DMS114 treated with DMSO at 0.1 percent for 48 hours (cell line): ENCODE results near the gene USP35.

ENCODE experiments used
- DNase-seq: peaks from one replicate; lab custom pipeline; 2025; ENCODE audit not compliant: unreplicated experiment; lab: John Stamatoyannopoulos, UW

Gene USP35, protein sequence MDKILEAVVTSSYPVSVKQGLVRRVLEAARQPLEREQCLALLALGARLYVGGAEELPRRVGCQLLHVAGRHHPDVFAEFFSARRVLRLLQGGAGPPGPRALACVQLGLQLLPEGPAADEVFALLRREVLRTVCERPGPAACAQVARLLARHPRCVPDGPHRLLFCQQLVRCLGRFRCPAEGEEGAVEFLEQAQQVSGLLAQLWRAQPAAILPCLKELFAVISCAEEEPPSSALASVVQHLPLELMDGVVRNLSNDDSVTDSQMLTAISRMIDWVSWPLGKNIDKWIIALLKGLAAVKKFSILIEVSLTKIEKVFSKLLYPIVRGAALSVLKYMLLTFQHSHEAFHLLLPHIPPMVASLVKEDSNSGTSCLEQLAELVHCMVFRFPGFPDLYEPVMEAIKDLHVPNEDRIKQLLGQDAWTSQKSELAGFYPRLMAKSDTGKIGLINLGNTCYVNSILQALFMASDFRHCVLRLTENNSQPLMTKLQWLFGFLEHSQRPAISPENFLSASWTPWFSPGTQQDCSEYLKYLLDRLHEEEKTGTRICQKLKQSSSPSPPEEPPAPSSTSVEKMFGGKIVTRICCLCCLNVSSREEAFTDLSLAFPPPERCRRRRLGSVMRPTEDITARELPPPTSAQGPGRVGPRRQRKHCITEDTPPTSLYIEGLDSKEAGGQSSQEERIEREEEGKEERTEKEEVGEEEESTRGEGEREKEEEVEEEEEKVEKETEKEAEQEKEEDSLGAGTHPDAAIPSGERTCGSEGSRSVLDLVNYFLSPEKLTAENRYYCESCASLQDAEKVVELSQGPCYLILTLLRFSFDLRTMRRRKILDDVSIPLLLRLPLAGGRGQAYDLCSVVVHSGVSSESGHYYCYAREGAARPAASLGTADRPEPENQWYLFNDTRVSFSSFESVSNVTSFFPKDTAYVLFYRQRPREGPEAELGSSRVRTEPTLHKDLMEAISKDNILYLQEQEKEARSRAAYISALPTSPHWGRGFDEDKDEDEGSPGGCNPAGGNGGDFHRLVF

DNA sequence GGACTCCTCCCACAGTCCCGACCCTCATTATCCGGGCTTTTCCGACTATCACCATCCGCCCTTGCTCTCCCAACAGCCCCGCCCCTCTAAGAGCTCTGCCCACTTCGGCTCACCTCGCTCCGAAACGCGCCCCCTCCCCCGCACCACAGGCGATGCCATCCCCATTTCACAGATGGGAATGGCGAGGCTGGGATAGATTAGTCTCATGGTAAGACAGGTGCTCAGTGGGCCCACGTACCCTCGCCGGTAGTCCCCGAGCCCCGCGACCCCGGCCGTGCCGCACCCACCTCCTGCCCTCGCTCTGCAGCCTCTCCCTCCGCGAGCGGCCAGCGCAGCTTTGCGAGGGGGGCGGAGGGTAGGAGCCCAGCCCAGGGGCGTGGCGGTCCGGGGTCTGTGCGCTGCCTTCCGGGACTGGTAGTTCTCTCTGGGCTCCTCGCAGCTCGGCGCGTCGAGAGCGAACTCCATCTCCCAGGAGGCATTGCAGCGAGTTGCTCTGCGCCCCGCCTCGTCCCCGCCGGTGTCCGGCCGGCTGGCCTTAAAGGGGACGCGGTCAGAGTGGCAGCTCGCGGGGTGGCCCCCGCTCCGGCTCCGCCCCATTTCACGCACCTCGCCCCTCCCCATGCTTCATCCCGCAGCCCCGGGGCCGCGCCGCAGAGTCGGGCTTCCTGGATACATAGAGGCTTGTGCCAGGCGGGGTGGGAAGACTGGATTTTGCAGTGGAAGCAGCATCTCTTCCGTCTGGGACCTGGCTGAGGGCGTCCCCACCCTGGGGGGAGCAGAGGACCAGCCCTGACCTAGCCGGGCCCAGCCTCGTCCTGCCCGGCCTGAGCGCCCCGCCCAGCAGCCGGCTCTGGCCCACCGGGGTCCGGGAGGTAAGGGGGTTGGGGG is at the start of gene USP35, which contains the start of gene KCTD21:
Gene USP35, plus strand, starts transcription at position 634 of the 888 bp plus-strand sequence. CDS start 7,327 bp downstream, outside the sequence.
Gene KCTD21, minus strand, starts transcription at position 341 of the 888 bp plus-strand sequence. CDS start 14,072 bp downstream, outside the sequence.
- DNase-seq: peak; percentile 85

DNA sequence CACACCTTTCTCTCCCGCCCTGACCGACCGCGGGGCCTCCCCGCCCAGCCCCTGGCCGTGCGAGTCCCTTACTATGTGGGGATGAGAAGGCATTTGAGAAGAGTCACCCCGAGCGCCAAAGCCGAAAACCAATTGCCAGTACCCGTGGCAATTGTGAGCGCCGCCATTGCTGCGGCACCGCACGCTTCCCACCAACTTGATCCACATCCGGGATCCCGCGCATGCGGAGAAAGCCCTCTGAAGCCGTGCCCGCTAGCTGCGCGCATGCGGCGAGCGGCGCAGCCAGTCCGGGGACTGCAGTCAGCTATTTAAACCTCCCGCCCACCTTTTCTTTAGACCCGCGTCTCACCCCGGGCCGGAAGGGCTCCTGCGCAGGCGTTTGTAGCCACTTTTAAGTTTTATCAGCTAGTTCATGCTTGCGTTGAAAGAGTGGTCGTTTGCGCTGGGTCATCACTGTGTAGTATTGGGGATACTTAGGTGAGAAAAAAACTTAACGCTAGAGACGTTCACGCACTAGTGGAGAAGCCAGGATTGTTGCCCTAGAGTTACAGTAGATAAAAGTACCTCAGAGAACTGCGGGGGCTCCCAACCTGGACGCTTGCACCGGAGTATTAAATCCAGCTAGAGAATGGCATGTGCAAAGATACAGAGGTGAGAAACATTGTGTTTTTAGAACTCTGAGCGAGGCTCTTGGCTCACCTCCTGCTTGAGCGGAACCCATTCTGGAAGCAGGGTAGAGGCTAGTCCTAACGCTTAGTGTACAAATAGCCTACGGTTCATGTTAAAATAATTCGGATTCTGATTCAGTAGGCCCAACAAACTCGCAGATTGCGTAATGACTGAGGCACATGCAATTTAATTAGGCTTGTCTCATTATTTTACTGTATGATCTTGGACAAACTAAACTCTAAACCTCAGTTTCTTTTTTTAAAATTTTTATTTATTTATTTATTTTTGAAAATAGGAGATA is 49.0 kb upstream of the USP35 start, which contains the start of gene ALG8:
Gene ALG8, minus strand, starts transcription at position 205 of the 970 bp plus-strand sequence. Its CDS starts 38 bp downstream, at position 167.
- peak; percentile 77 for DNase-seq

DNA sequence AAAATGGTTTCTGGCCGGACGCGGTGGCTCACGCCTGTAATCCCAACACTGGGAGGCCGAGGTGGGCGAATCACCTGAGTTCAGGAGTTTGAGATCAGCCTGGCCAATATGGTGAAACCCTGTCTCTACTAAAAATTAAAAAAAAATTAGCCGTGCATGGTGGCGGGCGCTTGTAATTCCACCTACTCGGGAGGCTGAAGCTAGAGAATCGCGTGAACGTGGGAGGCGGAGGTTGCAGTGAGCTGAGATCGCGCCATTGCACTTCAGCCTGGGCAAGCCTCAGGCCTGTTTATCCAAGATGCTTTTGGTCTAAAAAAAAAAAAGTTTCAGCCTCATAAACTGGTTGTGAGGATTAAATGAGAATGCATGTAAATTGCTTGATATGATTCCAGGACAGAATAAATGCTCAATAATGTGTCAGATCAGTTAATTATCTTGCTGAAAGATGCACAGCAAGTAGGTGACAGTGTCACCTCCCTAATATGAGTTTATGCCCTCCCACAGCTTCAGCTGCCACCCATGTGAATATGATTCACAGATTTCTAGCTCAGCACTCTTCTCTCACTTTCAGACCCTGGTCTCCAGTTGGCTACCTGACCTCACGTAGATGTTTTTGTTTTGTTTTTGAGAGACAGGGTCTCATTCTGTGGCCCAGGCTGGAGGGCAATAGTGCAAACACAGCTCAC is 48.2 kb upstream of the USP35 start:
- no peak for DNase-seq

DNA sequence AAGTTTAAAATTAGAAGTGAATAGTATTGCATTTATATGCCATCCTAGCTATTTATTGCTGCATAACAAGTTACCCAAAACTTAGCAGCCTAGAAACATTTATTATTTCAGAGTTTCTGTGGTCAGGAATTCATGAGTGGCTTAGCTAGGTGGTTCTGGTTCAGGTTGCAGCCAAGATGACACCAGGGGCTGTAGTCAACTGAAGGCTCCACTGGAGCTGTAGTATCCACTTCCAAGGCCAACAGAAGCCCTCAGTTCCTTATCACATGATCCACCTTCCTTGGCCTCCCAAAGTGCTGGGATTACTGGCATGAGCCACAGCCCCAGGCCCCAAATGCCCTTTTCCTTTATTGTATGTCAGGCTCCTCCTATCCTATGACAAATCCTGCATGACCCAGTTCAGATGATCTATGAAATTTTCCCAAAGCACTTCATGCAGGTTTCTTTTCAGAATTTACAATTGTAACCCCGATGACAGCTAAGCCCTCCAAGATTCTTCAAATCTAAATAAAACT is 43.2 kb upstream of the USP35 start:
- no peak for DNase-seq

DNA sequence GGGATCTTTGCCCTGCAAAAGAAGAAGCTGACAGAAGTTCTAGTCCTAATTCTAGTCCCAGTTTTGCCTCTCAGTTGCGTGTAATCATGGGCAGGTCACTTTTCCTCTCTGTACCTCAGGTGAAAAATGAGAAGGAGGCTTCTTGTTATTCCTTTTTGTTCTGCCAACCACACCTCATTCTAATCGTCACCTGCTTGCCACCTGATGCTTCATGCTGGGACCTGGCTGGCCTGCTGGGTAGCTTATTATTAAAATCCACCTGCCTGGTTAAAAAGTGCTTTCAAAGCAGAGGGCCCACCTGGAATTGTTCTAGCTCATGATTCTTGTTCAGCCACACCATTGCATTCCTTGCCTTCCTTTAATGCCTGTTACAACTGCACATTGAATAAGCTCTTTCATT is 40.9 kb upstream of the USP35 start:
- no peak for DNase-seq

DNA sequence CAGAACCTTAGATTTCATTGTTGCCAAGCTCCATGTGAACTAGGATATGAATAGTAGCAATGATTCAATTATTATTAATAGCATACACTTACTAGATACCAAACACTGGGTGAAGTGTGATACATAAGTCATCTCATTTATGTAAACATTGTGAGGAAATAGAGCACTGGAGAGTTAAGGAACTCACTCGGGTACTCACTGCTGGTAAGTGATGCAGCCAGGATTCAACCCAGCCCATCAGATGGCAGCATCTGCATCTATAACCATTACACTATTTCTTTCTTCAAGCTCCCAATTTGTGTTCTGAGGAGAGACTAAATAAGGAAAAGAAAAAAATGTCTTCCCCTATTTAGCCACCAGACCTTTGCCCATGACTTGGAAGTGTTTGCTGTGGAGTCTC is 39.1 kb upstream of the USP35 start:
- no peak for DNase-seq

DNA sequence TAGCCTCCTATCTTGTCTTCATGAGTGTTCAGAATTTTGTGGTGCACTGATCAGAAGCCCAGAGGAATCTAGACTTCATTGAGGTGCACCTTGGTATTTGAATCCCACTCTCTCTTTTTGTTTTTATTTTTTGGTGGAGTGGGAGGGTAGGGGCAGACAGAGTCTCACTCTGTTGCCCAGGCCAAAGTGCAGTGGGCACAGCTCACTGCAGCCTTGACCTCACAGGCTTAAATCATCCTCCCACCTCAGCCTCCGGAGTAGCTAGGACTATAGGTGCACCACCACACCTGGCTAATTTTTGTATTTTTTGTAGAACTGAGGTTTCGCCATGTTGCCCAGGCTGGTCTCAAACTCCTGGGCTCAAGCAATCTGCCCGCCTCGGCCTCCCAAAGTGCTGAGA is 38.4 kb upstream of the USP35 start:
- DNase-seq: no peak

DNA sequence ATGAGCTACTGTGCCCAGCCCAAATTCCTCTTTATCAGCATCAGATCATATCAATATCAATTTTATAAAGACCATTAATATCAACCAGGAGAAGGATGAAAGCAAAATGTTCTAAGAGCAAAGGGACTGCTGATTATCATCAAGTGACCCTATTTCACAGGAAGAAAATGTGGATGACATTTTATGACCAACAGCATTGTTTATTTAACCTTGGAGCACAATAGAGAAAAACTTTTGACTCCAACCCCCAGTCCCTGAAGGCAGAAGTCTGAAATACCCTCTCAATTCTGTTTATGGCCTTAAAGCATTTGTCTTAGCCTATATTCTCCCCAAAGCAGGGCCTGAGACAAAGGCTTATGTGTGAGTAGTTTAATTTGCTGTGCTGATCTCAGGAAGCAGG is 38.0 kb upstream of the USP35 start:
- DNase-seq: no peak

DNA sequence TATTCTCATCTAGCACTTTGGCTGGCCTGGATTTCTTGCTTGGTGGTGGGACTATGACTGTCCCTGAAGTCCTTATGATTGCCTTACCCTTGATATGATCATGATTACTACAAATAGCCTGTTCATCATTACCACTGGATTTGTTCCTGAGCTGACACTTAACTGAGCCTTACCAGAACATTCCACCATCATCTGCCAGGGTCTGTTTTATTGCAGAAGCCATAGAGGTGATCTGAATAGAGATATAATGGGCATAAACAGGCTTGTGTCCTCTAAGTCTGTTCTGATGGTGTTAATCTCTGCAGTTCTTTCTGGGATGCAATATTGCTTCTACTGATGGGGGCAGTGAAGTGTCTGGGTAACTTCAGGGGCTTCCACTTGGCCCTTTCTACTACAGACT is 36.9 kb upstream of the USP35 start:
- no peak for DNase-seq

DNA sequence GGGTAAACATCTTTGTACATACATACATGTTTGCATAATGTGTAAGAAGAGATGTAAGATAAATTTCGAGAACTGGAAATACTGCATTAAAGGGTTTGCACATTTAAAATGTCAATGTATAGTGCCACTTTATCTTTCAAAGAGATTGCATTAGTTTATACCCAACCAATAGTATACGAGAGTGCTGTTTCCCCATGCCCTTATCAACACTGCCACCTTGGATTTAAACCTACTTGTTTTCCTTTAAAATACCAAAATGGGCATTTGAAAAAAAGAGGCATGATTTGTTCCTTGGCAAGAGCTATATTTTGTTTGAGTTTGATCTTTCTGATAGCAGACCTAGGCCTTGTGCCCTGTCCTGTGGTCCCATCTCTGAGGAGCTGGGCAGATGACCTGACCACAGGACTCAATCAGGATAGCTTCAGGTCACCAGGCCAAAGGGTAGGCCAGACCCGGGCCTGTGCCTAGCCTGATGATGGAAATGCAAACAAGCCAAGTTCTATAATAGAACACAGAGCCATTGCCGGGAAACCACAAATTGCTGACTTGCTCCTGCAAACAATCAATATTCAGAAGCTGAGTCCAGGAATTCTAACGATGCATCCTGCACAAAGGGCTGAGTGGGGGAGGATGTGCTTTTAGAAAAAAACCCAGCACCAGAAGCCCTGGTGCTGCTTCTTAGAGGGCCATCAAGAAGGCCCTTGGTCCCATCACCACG is 32.4 kb upstream of the USP35 start:
- DNase-seq: no peak

DNA sequence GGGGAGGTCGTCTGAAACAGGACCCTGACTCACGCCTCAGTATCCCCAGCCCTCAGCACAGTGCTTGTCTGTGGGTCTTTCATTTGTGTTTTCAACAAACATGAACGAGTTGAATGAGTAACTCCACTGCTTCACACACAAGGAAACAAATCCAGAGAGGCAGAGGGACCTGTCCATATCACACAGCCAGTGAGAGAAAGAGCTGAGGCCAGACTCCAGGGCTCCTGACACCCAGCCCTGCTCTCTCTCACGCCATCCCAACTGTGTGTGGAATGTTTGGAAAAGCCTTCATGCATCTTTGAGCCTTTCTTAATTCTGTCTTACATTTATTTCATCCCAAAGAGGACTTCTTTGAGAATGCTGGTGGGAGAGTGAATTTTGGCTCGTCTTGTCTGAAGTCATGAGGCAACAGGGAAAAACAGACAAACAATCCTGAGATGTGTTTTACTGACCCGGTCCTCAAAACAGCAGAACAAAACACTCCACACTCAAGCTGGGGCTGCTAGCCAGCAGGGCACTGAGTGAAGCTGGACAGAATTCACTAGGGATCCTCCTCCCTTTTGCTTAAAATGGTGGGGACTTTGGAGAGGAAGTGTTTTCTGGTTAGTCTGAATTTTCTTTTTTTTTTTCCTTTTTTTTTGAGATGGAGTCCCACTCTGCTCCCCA is 29.6 kb upstream of the USP35 start:
- DNase-seq: no peak

DNA sequence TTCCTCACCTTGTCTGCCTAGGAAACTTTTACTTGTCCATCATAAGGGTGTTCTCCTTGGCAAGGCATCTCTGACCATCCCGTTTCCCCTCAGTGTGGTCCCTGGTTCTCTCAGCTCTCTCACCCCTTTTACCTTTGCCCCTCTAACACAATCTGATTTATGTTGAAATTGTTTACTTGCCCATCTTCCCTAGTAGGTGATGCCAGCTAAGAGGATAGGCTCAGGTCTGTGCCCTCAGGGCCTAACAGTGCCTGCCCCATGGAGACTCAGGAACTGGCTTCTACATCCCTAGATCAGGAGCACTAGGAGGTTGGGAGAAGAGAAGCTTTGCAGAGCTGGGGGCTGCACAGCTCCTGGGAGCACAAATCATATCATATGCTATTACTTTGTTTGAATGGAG is 28.2 kb upstream of the USP35 start:
- no peak for DNase-seq

DNA sequence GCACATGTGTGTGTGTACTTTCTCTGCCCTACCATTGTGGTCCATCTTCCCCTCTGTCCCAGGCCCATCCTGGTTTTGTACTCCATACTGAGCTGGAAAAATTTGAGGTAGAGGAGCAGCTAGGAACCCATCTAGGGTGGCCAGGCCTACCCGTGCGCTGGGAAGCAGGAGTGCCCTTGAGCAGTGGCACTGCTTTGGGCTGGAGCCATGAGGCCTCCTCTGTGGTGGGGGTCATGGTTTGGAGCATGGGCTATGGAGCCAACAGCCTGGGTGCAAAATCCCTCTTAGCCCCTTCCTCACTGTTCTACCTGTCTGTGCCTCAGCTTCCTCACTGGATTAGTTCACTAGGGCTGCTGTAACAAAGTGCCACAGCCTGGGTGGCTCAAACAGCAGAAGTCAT is 27.4 kb upstream of the USP35 start:
- no peak for DNase-seq

DNA sequence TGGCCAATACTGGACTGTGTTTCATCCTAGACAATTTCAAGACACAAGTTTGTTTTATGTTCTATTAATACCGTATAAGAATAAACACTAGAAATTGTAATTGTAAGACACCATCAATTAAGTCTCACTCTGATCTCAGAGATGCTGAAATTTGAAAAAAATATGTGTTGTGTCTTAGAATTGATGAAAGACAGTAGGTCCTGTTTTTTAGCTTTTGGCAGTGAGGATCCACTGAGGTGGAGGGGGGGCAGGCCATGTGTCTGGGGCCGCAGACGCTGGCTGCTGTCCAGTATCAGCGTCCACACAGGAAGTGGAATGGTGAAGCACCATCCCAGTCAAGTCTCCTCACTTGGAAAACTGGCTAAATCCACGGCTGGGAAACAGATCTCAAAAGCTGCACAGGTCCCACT is 26.8 kb upstream of the USP35 start:
- DNase-seq: no peak

DNA sequence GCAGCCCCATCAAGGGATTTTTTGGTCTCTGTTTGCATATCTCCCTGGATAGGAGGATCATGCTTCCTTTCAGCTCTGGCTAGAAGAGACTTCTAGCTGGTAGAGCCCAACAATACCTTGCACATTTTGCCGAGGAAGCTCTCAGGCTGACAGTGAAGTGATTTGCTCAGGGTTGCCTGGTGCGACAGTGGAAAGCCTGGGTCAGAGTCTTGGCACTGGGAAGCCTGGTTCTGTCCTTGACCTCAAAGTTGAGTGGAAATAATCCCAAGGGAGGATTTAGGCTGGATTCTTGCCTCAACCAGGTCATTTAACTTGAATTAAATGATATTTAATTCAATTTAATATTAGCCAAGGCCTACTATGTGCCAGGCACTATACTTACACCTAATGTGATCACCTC is 24.9 kb upstream of the USP35 start:
- DNase-seq: no peak

DNA sequence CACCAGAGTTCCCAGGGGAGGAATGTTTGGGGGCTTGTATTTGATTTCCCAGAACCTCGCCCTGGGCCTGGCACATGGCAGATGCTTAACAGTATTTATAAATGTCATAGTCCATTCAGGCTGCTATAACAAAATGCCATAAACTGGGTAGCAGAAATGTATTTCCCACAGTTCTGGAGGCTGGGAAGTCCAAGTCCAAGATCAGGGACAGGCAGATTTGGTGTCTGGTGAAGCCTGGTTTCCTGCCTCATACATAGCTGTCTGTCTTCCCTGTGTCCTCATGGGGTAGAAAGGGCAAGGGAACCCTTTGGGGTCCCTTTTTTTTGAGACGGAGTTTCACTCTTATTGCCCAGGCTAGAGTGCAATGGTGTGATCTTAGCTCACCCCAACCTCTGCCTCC is 24.2 kb upstream of the USP35 start:
- DNase-seq: no peak

DNA sequence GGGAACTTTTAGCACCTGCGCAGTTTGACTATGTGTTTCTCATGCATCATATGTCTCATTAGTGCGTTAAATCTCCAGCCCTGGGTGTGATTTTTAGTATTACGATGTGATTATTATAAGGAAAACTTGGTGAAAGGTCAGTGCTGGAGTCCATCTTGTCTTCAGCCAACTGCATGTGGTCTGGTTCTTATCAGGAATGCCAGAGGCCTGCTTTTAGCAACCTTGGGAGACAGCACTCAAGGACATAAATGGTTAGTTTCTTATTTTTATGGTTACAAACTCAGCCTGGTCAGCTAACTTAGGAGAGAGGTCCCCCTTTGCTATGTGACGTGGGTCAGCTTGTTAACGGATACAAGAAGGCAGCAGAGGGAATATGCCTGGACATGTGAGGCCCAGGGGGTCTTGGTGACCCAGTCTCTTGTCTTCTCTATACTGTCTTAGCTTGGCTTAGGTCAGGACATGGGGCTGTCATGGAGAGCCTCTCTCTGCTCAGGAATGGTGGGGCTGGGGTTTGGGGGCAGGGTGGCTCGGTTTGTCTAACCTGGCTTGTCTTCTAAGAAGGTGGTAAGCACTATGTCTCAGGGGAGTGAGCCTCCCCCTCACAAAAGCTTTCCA is 21.8 kb upstream of the USP35 start:
- DNase-seq: no peak
